Mesodermal cell (in vitro differentiated cells): ENCODE data around the gene NFXL1.

ENCODE experiments used
- H3K27ac ChIP-seq: 2 replicates; pipeline ENCODE4 v1.7.0; 2013; ENCODE audit warnings: mild to moderate bottlenecking, low read depth, low read length, moderate library complexity; ENCODE audit not compliant: severe bottlenecking
- H3K36me3 ChIP-seq: 2 replicates; pipeline ENCODE4 v1.7.1; 2013; ENCODE audit warnings: mild to moderate bottlenecking, low read length, moderate library complexity; ENCODE audit not compliant: control insufficient read depth, insufficient read depth
- H3K4me1 ChIP-seq: one replicate; pipeline ENCODE4 v1.7.1; 2013; ENCODE audit warnings: mild to moderate bottlenecking, low read length; ENCODE audit not compliant: insufficient read depth, control insufficient read depth, poor library complexity, severe bottlenecking
- H3K4me3 ChIP-seq: 2 replicates; pipeline ENCODE4 v1.7.0; 2013; ENCODE audit warnings: low read length, control low read depth, mild to moderate bottlenecking; ENCODE audit not compliant: insufficient read depth, poor library complexity, severe bottlenecking; ENCODE audit errors: extremely low read depth
- H3K9me3 ChIP-seq: 2 replicates; pipeline ENCODE4 v1.7.1; 2013; ENCODE audit warnings: mild to moderate bottlenecking, low read length, moderate library complexity; ENCODE audit not compliant: control insufficient read depth
- WGBS, 2 experiments: methylation state at CpG; one replicate each; pipeline ENCODE4 v1.1.5; 2013; ENCODE audit warnings: missing lambda C conversion rate in 2 of 2; ENCODE audit not compliant: insufficient coverage in 2 of 2; 5-methylcytosine and 5-hydroxymethylcytosine counted together

NFXL1 gene

DNA sequence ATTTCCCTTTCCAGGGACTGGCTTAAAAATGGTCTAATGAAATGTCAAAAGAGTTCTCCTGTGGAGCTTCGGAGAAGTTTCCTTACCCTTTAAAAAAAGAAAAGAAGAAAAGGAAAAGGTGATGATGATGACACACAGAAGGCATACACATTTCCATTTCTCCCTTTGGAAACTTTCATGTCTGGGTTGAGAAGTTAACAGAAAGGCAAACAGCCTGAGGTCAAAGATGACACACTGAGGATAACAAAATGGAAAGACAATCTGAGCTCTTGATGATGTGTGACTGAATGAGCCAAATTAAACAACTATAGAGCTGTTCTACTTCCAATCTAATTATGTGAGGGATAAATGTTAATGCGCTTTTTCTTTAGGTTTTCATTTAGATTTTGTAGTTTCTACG lies 32.2 kb downstream of the NFXL1 start:
- no peak overlapping the region for H3K27ac ChIP-seq
- no peak overlapping the region for H3K4me3 ChIP-seq
- H3K36me3 ChIP-seq: peaks cover 65% of the 10 kb centered on the region
- no peaks in the 10 kb centered on the region for H3K9me3 ChIP-seq
- H3K4me1 ChIP-seq: no peaks in the 10 kb centered on the region
- no CpG with 5 or more reads among the region's 3 CpGs for WGBS, 2 experiments

DNA sequence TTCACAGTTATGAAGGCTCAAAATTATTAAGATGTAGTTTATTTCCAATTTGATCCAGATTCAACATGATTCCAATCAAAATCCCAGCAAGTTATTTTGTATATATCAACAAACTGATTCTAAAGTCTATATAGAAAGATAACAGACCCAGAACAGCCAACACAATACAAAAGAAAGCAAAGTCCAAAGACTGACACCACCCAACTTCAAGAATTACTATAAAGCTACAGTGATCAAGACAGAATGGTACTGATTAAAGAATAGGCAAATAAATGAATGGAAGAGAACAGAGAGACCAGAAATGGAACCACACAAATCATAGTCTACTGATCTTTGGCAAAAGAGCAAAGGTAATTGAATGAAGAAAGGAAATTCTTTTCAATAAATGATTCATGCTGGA lies 34.9 kb downstream of the NFXL1 start:
- H3K27ac ChIP-seq: no peak overlapping the region
- no peaks in the 10 kb centered on the region for H3K4me1 ChIP-seq
- no peaks in the 10 kb centered on the region for H3K9me3 ChIP-seq
- H3K36me3 ChIP-seq: peaks cover 67% of the 10 kb centered on the region
- H3K4me3 ChIP-seq: no peak overlapping the region

DNA sequence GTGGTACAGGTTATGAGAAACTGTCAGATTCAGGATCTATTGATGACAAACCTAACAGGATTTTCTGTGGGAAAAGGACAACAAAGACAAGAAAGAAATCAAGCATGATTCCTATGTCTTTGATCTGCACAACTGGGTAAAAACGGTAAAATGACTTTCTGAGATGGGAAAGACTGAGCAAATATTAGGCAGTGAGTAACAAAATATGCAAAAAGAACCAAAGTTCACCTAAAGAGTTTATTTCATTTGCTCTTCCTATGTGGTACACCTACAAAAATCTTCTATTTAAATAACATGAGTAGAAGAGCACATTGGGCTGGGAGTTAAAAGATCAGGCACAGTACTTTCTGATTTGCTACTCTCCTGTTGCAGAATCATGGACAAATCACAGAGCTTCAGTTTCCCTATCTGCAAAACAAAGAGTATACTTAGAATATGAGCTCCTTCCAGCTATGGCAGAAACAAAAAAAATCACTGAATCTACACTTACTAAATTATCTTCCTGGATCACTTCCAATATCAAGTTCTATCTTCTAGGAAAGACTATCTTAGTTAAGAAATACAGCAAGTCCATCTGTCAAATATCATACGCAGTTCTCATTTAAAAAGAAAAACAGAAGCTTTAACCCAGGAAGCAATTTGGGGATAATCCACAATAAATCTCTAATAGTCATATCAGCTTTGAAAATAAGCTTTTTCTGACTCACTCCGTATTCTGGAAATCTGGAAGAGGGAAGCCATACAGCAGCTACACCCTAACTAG lies 37.4 kb downstream of the NFXL1 start:
- H3K27ac ChIP-seq: no peak overlapping the region
- H3K4me1 ChIP-seq: no peaks in the 10 kb centered on the region
- 83% methylated on average over 1 of the region's 3 CpGs for WGBS, 2 experiments
- peaks cover 9% of the 10 kb centered on the region for H3K9me3 ChIP-seq
- H3K36me3 ChIP-seq: peaks cover 71% of the 10 kb centered on the region
- no peak overlapping the region for H3K4me3 ChIP-seq

DNA sequence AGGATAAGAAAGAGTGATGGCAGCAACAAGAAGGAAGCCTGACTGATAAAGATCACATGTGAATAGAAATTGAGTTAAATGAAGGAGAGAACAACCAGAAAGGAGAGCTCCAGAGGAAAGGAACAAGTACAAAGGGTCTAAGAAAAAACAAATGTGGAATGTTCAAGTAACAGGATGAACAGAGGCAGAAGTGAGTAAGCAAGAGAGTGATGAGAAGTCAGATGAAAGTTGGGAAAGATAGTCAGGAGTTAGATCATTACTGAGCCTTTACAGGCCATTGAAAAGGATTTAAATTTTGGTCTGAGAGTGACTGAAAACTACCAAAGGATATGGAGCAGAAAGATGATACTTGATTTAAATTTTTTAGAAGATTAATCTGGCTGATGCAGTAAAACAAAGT lies 38.1 kb downstream of the NFXL1 start:
- Histone ChIP-seq H3K4me3 (no peak overlapping the region), H3K36me3 (peaks cover 69% of the 10 kb centered on the region), H3K4me1 (no peaks in the 10 kb centered on the region), H3K9me3 (peaks cover 9% of the 10 kb centered on the region), H3K27ac (no peak overlapping the region)

DNA sequence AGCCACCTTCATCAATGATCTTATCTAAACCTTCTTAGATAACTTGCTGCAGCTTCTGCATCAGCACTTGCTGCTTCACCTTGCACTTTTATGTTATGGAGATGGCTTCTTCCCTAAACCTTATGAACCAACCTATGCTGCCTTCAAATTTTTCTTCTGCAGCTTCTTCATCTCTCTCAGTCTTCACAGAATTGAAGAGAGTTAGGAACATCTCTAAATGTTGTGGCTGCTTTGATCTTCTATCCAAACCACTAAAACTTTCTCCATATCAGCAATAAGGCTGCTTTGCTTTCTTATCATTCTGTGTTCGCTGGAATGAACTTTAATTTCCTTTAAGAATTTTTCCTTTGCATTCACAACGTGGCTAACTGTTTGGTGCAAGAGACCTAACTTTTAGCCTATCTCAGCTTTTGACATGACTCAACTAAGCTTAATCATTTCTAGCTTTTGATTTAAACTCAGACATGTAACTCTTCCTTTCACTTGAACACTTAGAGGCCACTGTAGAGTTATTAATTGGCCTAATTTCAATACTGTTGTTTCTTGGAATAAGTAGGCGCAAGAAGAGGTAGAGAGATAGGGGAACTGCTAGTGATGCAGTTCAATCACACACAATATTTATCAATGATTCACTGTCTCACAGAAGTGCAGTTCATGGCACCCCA lies 40.4 kb downstream of the NFXL1 start:
- Histone ChIP-seq H3K4me3 (no peak overlapping the region), H3K9me3 (peaks cover 9% of the 10 kb centered on the region), H3K36me3 (peaks cover 60% of the 10 kb centered on the region), H3K27ac (no peak overlapping the region), H3K4me1 (no peaks in the 10 kb centered on the region)
- 92 to 100% methylated on average over 2 of the region's 3 CpGs for WGBS, 2 experiments

DNA sequence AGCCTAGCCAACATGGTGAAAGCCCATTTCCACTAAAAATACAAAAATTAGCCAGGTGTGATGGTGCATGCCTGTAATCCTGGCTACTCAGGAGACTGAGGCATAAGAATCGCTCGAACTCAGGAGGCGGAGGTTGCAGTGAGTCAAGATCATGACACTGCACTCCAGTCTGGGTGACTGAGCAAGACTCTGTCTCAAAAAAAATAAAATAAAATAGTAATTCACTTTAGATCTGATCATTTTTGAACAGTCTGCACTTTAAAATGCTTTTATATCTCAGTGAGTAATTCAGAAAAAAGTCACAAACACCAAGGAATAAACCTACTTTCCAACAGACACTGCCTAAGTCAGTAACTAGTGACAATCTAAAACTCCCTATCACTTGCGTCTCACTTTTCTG lies 50.9 kb downstream of the NFXL1 start:
- H3K4me3 ChIP-seq: no peak overlapping the region
- H3K9me3 ChIP-seq: no peaks in the 10 kb centered on the region
- H3K4me1 ChIP-seq: no peaks in the 10 kb centered on the region
- WGBS, 2 experiments: 0 to 71% methylated on average over 1 to 4 of the region's 4 CpGs
- peaks cover 14% of the 10 kb centered on the region for H3K36me3 ChIP-seq
- H3K27ac ChIP-seq: no peak overlapping the region

DNA sequence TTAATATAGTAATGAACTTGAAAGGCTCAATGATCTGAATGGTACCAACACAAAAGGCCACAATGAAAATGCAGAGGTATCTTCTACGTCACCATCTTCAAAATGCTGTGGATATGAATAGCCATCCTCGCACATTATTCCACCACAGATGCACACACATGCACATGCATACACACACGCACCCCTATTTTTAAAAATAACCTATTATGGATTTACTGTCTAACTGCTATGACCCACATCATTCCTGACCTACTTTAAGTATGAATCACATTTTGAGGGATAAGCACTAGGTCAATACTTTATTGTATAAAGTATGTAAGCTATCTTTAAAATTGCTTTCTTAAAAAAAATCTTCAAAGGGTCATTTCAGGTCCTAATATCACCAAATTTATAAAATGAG lies 52.1 kb downstream of the NFXL1 start:
- peaks cover 14% of the 10 kb centered on the region for H3K36me3 ChIP-seq
- H3K9me3 ChIP-seq: no peaks in the 10 kb centered on the region
- WGBS, 2 experiments: 100% methylated on average over 1 to 2 of the region's 3 CpGs
- no peak overlapping the region for H3K27ac ChIP-seq
- H3K4me3 ChIP-seq: no peak overlapping the region
- H3K4me1 ChIP-seq: no peaks in the 10 kb centered on the region

DNA sequence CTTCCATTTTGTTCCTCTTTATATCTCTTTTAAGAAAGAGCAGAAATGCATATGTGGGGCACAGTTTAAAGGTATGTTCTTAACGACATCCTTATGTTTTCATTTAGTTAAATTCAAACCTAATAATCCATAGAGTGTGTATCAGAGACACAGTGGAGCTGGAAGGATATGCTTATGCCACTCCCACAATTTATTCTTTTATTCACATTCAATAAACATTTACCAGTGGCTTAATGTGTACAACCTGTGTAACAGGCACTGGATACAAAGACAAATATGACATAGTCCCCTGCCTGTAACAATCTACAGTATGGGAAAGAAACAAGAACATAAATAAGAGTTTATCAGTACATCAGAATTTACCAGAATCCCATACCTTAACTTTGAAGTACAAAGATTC lies 54.1 kb downstream of the NFXL1 start:
- Histone ChIP-seq H3K36me3 (peaks cover 10% of the 10 kb centered on the region), H3K9me3 (no peaks in the 10 kb centered on the region), H3K4me1 (no peaks in the 10 kb centered on the region), H3K4me3 (no peak overlapping the region), H3K27ac (no peak overlapping the region)
- WGBS, 2 experiments: no CpG with 5 or more reads among the region's 1 CpG

DNA sequence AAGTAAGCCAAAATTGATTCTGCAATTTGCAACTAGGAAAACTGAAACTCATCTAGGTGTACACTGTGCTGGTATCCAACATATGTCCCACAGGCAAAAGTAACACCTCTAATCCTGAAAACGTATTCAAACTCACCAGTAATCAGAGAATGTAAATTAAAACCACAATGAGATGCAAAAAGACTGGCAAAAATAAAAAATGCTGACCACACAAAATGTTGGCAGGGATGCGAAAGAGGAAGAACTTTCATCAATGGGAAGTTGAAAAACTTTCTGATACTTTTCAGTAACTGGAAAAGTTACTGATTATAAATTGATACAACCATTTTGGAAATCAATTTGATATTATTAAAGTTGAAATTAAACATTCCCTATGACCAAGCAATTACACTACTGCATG lies 56.4 kb downstream of the NFXL1 start:
- 100% methylated on average over 1 of the region's 2 CpGs; no CpG with 5 or more reads in 1 of the 2 experiments for WGBS, 2 experiments
- Histone ChIP-seq H3K4me3 (no peak overlapping the region), H3K36me3 (peaks cover 10% of the 10 kb centered on the region), H3K4me1 (no peaks in the 10 kb centered on the region), H3K9me3 (no peaks in the 10 kb centered on the region), H3K27ac (no peak overlapping the region)

DNA sequence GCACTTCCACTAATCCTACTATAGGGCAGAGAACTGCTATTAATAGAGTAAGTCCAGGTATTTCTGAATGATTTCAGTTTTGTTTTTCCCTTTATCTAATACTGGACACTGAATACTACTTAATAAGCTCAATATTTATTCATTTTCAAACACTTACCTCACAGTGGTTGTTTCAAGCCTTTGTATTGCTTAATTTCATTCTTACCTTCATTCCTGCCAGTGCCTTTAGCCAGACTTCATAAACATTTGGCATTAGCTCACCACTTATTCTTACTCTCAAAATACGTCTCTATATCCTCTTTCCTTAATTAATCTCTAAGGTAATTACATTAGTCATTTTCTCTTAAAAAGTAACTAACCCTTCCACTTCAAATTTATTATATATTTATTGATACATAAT lies 57.7 kb downstream of the NFXL1 start:
- Histone ChIP-seq H3K9me3 (no peaks in the 10 kb centered on the region), H3K4me3 (no peak overlapping the region), H3K4me1 (no peaks in the 10 kb centered on the region), H3K27ac (no peak overlapping the region), H3K36me3 (peaks cover 7% of the 10 kb centered on the region)
- no CpG with 5 or more reads among the region's 1 CpG for WGBS, 2 experiments

DNA sequence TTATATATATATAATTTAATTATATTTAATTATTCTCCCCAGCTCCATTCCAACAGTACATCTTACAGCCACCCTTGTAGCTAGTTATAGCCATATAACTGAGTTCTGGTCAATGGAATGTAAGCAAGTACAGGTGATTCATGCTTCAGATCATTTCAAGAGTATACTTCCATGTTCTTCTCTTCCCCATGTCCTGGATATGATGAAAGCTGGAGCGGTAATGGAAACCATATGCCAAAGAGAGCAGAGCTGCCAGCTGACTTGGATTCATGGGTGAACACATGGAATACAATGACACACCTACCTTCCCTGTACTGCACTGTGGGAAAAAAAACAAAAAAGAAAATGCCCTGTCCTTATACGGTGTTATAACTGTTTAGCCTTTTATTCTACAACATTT lies 59.0 kb downstream of the NFXL1 start:
- WGBS, 2 experiments: no CpG with 5 or more reads among the region's 2 CpGs
- Histone ChIP-seq H3K36me3 (peaks cover 8% of the 10 kb centered on the region), H3K9me3 (no peaks in the 10 kb centered on the region), H3K4me1 (no peaks in the 10 kb centered on the region), H3K4me3 (no peak overlapping the region), H3K27ac (no peak overlapping the region)
